Caco-2 (cell line): ENCODE data around the gene TDP2. TPM values are rescaled to one million over a fixed set of nuclear protein-coding genes. Genes with fewer than 3 reads are reported as not detected.

Experiments
- Bru-seq: library from RNA; stranded (reverse); fragments of 400-500 nt; gene quantifications from one replicate; lab custom pipeline; 2021; lab: Mats Ljungman, UMichigan
- BruChase-seq, 2 experiments: library from RNA; stranded (reverse); fragments of 400-500 nt; gene quantifications; one replicate each; lab custom pipeline; 2021; lab: Mats Ljungman, UMichigan
- BruUV-seq: library from RNA; stranded (reverse); fragments of 400-500 nt; replicated peaks from 2 replicates; lab custom pipeline; 2021; lab: Mats Ljungman, UMichigan
- CTCF ChIA-PET: fragments of 300-600 bp; sonication (Branson Sonifier 250); formaldehyde crosslinking; loops from one replicate; lab custom pipeline; 2022; ENCODE audit warnings: antibody characterized with exemption; lab: Charles Lee
- POLR2A ChIA-PET: fragments of 300-600 bp; sonication (Branson Sonifier 250); formaldehyde crosslinking; loops from one replicate; lab custom pipeline; 2022; ENCODE audit warnings: antibody characterized with exemption; lab: Charles Lee
- DNase-seq, 2 experiments: peaks; one replicate each; pipeline versions ENCODE4 v3.0.0 to v3.0.0-alpha.2; 2020 to 2022
- H3K27me3 ChIP-seq: replicated peaks from 2 replicates; pipeline ENCODE4 v1.6.0; 2011; ENCODE audit warnings: low read length; ENCODE audit not compliant: control insufficient read depth, insufficient read depth
- H3K36me3 ChIP-seq: 2 replicates; pipeline ENCODE4 v1.5.1; 2011; ENCODE audit warnings: low read length; ENCODE audit not compliant: control insufficient read depth, insufficient read depth
- H3K4me1 ChIP-seq: fragments of 250-450 bp; sonication (Bioruptor Pico); 2 replicates; pipeline ENCODE4 v1.5.1; 2020; ENCODE audit warnings: mild to moderate bottlenecking
- H3K4me3 ChIP-seq: 2 replicates; pipeline ENCODE4 v1.5.1; 2011; ENCODE audit warnings: low read depth, mild to moderate bottlenecking, control low read depth, low read length
- H3K9me3 ChIP-seq: fragments of 250-450 bp; sonication (Bioruptor Pico); 2 replicates; pipeline ENCODE4 v1.5.1; 2020; ENCODE audit warnings: mild to moderate bottlenecking, moderate library complexity
- H3K27ac Mint-ChIP-seq: one replicate; pipeline ENCODE4 v1.8.0; 2022; ENCODE audit warnings: mixed read lengths; ENCODE audit not compliant: unreplicated experiment
- H3K27me3 Mint-ChIP-seq: one replicate; pipeline ENCODE4 v1.8.0; 2022; ENCODE audit warnings: mixed read lengths; ENCODE audit not compliant: insufficient read depth, unreplicated experiment
- H3K36me3 Mint-ChIP-seq: one replicate; pipeline ENCODE4 v1.8.0; 2022; ENCODE audit warnings: mild to moderate bottlenecking, mixed read lengths; ENCODE audit not compliant: insufficient read depth, unreplicated experiment
- H3K4me1 Mint-ChIP-seq: one replicate; pipeline ENCODE4 v1.8.0; 2022; ENCODE audit warnings: low read depth, mixed read lengths; ENCODE audit not compliant: unreplicated experiment
- H3K4me3 Mint-ChIP-seq: one replicate; pipeline ENCODE4 v1.8.0; 2022; ENCODE audit warnings: mild to moderate bottlenecking, moderate library complexity, mixed read lengths; ENCODE audit not compliant: unreplicated experiment
- H3K9me3 Mint-ChIP-seq: one replicate; pipeline ENCODE4 v1.8.0; 2022; ENCODE audit warnings: mixed read lengths; ENCODE audit not compliant: unreplicated experiment
- intact Hi-C: fragments of 100-400 bp; cut with micrococcal nuclease; formaldehyde crosslinking; loops from one replicate; pipeline ENCODE4 v1.10.0; 2022; ENCODE audit not compliant: unreplicated experiment
- long read RNA-seq: library from polyadenylated mRNA; stranded (forward); transcript quantifications from one replicate; pipeline ENCODE4 v2.0.0, GENCODE V29; 2022
- total RNA-seq: library from RNA; stranded (reverse); gene quantifications from 2 replicates; pipeline ENCODE4 v1.2.3, GENCODE V29; 2022
- TF ChIP-seq, protein P1 (sequence below), 2 experiments: fragments of 200-600 bp in 1 of 2; IDR thresholded peaks; 1 replicate in 1 of 2; 2 replicates in 1 of 2; pipeline versions ENCODE4 v1.5.1 to v1.8.0; 2011 to 2022; ENCODE audit warnings: antibody characterized with exemption in 1 of 2, control low read depth in 1 of 2, inconsistent platforms in 1 of 2, low read depth in 1 of 2, low read length in 1 of 2, mild to moderate bottlenecking in 1 of 2, moderate library complexity in 1 of 2; ENCODE audit not compliant: insufficient read depth in 1 of 2, severe bottlenecking in 1 of 2, unreplicated experiment in 1 of 2

Gene TDP2, protein sequence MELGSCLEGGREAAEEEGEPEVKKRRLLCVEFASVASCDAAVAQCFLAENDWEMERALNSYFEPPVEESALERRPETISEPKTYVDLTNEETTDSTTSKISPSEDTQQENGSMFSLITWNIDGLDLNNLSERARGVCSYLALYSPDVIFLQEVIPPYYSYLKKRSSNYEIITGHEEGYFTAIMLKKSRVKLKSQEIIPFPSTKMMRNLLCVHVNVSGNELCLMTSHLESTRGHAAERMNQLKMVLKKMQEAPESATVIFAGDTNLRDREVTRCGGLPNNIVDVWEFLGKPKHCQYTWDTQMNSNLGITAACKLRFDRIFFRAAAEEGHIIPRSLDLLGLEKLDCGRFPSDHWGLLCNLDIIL
- total RNA-seq (46.7 and 47.2 TPM in 2 replicates), Bru-seq, nascent RNA (percentile 93 among the genes with signal in this experiment), BruChase-seq, experiment 1, labeled RNA remaining after a 2-hour chase (percentile 92 among the genes with signal in this experiment), BruChase-seq, experiment 2, labeled RNA remaining after a 6-hour chase (percentile 89 among the genes with signal in this experiment)
- long read RNA-seq, transcript TDP2-202 (7 exons, 2,071 nt), result major isoform, 64 of 81 reads
- long read RNA-seq, partial matches to known transcripts, result 9 of 81 reads
- long read RNA-seq, other reads (novel, unspliced or antisense), result 7 of 81 reads

DNA sequence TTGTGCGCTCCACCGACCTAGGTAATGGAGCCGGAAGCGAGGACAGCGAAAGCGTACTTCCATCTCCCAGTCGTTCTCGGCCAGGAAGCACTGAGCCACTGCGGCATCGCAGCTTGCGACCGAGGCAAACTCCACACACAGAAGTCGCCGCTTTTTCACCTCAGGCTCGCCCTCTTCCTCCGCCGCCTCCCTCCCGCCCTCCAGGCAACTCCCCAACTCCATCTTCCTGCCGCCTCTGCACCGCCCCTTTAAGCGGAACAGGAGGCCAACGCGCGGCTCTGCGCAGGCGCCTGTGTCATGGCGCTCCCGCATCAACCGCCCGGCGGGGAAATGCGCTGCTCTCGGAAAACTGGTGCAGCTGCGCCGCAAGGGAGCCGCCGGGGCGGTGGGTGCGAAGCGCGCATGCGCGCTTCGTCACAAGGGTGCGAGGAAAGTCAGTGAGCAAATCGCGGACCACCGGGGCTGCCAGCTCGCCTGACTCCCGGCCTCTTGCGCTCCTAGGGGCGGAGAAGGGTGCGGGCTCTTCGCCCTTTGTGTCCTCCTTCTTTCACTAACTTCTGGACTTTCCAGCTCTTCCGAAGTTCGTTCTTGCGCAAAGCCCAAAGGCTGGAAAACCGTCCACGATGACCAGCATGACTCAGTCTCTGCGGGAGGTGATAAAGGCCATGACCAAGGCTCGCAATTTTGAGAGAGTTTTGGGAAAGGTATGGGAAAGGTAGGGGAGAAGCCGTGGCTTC is at the start of gene TDP2, which contains the start of gene ACOT13:
TSS of gene TDP2 (minus strand) at position 259 of the 737 bp plus-strand sequence. CDS start at position 222, 37 bp downstream.
TSS of gene ACOT13 (plus strand) at position 437 of the 737 bp plus-strand sequence. CDS start at position 624, 187 bp downstream.
- peak within 1 kb of the TSS; percentile 90 for H3K4me3 ChIP-seq
- Mint-ChIP-seq H3K27ac (peak within 1 kb of the TSS; percentile 94), H3K36me3 (peaks cover 61% of the 10 kb centered on the region), H3K9me3 (no peaks in the 10 kb centered on the region), H3K27me3 (no peaks in the 10 kb centered on the region), H3K4me1 (peaks cover 32% of the 10 kb centered on the region), H3K4me3 (peak within 1 kb of the TSS; percentile 85)
- no TSS peak for BruUV-seq
- peaks cover 29% of the 10 kb centered on the region for H3K4me1 ChIP-seq
- H3K27me3 ChIP-seq, result no peaks in the 10 kb centered on the region
- DNase-seq, result peak; percentile 94 to 96
- POLR2A ChIA-PET, result interaction anchor here (0.6 to 1.7 kb wide), 6 partner anchors 16 to 685 kb away, joined by 3 to 4 read pairs (median 4); partner anchors contain the start of gene KIAA0319
- peaks cover 3% of the 10 kb centered on the region; the same call in 1 of the 2 replicates for H3K9me3 ChIP-seq
- CTCF ChIA-PET, result interaction anchor here (0.7 to 1.4 kb wide), 4 partner anchors 80 to 102 kb away, joined by 3 to 10 read pairs (median 3); no protein-coding TSS in a partner anchor
- no peaks in the 10 kb centered on the region for H3K36me3 ChIP-seq
- intact Hi-C loops, result loop anchor here (1.0 to 2.0 kb wide), 4 partner anchors 20 to 163 kb away; partner anchors contain the start of gene KIAA0319
- TF ChIP-seq, protein P1, sequence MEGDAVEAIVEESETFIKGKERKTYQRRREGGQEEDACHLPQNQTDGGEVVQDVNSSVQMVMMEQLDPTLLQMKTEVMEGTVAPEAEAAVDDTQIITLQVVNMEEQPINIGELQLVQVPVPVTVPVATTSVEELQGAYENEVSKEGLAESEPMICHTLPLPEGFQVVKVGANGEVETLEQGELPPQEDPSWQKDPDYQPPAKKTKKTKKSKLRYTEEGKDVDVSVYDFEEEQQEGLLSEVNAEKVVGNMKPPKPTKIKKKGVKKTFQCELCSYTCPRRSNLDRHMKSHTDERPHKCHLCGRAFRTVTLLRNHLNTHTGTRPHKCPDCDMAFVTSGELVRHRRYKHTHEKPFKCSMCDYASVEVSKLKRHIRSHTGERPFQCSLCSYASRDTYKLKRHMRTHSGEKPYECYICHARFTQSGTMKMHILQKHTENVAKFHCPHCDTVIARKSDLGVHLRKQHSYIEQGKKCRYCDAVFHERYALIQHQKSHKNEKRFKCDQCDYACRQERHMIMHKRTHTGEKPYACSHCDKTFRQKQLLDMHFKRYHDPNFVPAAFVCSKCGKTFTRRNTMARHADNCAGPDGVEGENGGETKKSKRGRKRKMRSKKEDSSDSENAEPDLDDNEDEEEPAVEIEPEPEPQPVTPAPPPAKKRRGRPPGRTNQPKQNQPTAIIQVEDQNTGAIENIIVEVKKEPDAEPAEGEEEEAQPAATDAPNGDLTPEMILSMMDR (IDR thresholded peaks at IDR 0.05; ENCODE audit: insufficient read depth in 1 of 2, low read depth in 1 of 2, low read length in 1 of 2, severe bottlenecking in 1 of 2, unreplicated experiment in 1 of 2), result peak; percentile 52 to 62

DNA sequence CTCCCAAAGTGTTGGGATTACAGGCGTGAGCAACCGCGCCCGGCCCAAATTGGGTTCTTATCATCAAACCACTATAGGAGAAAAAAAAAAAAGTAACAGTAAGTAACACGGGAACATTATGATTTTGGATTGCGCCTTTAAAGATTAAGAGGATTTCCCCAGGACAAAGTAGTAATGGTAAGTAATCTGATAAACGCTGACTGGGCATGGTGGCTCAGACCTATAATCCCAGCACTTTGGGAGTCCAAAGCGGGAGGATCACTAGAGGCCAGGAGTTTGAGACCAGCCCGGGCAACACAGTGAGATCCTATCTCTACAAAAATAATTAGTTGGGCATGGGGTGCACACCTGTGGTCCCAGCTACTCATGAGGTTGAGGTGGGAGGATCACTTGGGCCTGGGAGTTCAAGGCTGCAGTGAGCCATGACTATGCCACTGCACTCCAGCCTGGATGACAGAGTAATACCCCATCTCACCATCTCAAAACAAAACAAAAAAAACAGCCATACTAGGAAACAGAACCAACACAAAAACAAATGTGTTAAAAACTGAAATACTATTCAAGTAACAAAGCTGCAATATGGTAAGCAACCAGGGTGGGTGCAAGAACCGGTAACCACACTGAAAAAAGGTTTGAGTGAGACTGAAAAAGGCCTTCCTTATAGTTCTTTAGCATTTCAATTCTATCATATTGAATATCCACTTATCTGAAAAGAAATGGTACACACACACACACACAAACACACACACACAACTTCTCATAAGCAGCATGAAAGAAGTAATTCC is 44.0 kb upstream of the TDP2 start:
- ChIA-PET CTCF (no interaction called here), POLR2A (no interaction called here)
- no peak for DNase-seq
- BruUV-seq, result no TSS peak
- peaks cover 2% of the 10 kb centered on the region for H3K36me3 ChIP-seq
- intact Hi-C loops, result loop anchor here (10.0 kb wide), 1 partner anchor 364 kb away; no protein-coding TSS in a partner anchor
- Mint-ChIP-seq H3K4me1 (no peaks in the 10 kb centered on the region), H3K27ac (no peak overlapping the region), H3K27me3 (no peaks in the 10 kb centered on the region), H3K9me3 (no peaks in the 10 kb centered on the region), H3K36me3 (peaks cover 90% of the 10 kb centered on the region), H3K4me3 (no peak overlapping the region)
- no peaks in the 10 kb centered on the region for H3K4me1 ChIP-seq
- no peak overlapping the region for H3K4me3 ChIP-seq
- no peaks in the 10 kb centered on the region for H3K27me3 ChIP-seq
- TF ChIP-seq, protein P1 (IDR thresholded peaks at IDR 0.05; ENCODE audit: insufficient read depth in 1 of 2, low read depth in 1 of 2, low read length in 1 of 2, severe bottlenecking in 1 of 2, unreplicated experiment in 1 of 2), result no peak
- no peaks in the 10 kb centered on the region for H3K9me3 ChIP-seq
